ENCODE measurements around the gene HVCN1. TPM values are rescaled to one million over a fixed set of nuclear protein-coding genes. Genes with fewer than 3 reads are reported as not detected.

The HVCN1 gene
- total RNA-seq, 4 donors from 2014 or later, result 4.5 to 13.8 (median 9.6) TPM

DNA sequence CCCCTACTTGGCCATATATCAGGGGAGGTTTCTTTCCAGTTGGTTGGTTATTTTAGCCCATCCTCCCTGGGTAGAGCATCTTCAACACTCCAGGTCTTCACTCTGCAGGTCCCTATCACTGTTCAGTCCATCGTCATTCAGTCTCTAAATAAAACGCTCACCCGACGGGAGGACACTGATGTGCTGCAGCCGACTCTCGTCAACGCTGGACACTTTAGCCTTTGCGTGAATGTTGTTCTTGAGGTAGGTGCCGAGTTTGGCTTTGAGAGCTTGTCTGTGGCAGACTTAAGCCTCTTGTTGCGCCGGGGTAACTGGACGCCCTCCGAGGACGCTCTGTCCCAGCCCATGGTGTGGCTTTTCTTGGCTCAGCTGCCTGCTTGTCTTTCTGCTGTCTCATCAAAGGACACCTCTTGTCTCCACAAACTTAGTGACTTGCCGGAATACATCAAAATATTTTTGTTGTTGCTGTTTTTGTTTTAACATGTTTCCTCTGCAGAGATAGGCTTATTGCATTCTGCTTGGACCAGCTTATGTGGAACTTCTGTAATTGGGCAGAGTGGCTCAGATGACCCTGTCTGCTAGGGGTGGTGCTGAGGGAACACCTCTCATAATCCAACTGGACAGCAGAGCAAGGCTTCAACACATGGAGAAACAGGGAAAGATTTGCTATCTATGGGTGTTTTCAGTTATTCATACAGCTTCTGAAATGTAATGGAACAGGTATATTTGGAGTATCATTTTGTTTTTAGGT is 48.5 kb downstream of the HVCN1 start:
- Histone ChIP-seq H3K9me3 (no peaks in the 10 kb centered on the region), H3K36me3 (peaks cover 0 to 23% (median 0%) of the 10 kb centered on the region in 3 donors), H3K27me3 (no peaks in the 10 kb centered on the region), H3K27ac (peak overlapping the region in 3 of 4 donors; percentile 1 to 78 (median 34)), H3K4me1 (peaks cover 0 to 39% (median 22%) of the 10 kb centered on the region in 4 donors), H3K4me3 (no peak overlapping the region)
- 84 to 90% methylated on average over 15 of the region's 15 CpGs for WGBS, 2 donors
- TF ChIP-seq POLR2A (IDR thresholded peaks at IDR 0.05), result no peak
- TF ChIP-seq, protein P1, sequence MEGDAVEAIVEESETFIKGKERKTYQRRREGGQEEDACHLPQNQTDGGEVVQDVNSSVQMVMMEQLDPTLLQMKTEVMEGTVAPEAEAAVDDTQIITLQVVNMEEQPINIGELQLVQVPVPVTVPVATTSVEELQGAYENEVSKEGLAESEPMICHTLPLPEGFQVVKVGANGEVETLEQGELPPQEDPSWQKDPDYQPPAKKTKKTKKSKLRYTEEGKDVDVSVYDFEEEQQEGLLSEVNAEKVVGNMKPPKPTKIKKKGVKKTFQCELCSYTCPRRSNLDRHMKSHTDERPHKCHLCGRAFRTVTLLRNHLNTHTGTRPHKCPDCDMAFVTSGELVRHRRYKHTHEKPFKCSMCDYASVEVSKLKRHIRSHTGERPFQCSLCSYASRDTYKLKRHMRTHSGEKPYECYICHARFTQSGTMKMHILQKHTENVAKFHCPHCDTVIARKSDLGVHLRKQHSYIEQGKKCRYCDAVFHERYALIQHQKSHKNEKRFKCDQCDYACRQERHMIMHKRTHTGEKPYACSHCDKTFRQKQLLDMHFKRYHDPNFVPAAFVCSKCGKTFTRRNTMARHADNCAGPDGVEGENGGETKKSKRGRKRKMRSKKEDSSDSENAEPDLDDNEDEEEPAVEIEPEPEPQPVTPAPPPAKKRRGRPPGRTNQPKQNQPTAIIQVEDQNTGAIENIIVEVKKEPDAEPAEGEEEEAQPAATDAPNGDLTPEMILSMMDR (IDR thresholded peaks at IDR 0.05), result no peak
- no peak for TF ChIP-seq EP300 (IDR thresholded peaks at IDR 0.05)
- no peak for DNase-seq (ENCODE audit: low spot score in 2 of 2)

DNA sequence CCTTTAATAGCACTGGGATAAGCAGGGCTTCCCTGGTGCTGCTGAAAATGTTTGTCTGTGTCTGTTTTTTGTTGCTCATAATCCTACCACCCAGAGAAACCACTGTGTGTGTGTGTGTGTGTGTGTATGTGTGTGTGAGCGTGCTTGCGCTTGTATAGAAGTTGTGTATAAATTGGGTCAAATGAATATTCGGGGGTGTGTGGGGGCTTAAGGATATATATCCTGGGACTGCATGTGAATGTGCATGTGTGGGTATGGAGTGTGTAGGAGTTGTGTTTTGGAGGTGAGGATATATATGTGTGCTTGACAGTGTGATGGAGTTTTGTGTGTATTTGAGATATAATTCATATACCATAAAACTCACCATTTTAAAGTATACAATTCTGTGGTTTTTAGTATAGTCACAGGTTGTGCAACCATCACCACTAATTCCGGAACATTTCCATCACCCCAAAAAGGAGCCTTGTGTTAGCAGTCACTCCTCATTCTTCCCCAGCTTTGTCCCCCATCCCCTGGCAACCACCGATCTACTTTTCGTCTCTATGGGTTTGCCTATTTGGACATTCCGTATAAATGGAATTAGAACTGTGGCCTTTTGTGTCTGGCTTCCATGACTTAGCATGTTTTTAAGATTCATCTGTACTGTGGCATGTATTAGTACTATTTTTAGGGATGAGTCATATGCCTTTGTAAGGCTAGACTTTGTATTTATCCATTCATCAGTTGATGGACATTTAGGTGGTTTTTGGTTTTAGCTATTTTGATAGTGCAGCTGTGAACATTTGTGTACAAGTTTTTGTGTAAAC is 49.4 kb downstream of the HVCN1 start:
- 59 to 62% methylated on average over 7 of the region's 7 CpGs for WGBS, 2 donors
- no peaks in the 10 kb centered on the region for H3K27me3 ChIP-seq
- no peak for DNase-seq (ENCODE audit: low spot score in 2 of 2)
- H3K9me3 ChIP-seq, result no peaks in the 10 kb centered on the region
- H3K36me3 ChIP-seq, result peaks cover 0 to 22% (median 0%) of the 10 kb centered on the region in 3 donors
- H3K4me1 ChIP-seq, result peaks cover 0 to 39% (median 22%) of the 10 kb centered on the region in 4 donors
- peak overlapping the region in 3 of 4 donors; percentile 1 to 78 (median 16) for H3K27ac ChIP-seq
- TF ChIP-seq POLR2A (IDR thresholded peaks at IDR 0.05) (no peak), EP300 (IDR thresholded peaks at IDR 0.05) (peak in 1 of 2 donors; percentile 21)
- no peak overlapping the region for H3K4me3 ChIP-seq

DNA sequence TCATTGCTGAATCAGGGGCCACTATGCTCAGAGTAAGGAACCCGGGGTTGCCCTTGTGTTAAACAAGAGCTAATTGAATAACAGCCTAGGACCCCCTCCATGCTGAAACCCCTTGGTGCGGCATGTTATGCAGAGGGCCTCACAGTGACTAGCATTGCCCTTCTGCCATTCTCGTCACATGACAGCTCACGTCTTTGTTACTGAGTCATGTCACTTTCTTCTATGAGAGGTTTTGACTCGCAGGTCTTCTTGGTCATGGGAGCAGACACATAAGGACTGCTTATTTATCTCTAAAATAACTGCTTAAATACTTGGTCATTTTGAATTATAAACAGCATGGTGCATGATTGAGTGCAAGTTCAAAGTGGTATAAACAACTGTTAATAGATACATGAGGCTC is 50.1 kb downstream of the HVCN1 start:
- 81 to 83% methylated on average over 5 of the region's 5 CpGs for WGBS, 2 donors
- TF ChIP-seq POLR2A (IDR thresholded peaks at IDR 0.05) (no peak), EP300 (IDR thresholded peaks at IDR 0.05) (no peak)
- TF ChIP-seq, protein P1 (IDR thresholded peaks at IDR 0.05), result no peak

DNA sequence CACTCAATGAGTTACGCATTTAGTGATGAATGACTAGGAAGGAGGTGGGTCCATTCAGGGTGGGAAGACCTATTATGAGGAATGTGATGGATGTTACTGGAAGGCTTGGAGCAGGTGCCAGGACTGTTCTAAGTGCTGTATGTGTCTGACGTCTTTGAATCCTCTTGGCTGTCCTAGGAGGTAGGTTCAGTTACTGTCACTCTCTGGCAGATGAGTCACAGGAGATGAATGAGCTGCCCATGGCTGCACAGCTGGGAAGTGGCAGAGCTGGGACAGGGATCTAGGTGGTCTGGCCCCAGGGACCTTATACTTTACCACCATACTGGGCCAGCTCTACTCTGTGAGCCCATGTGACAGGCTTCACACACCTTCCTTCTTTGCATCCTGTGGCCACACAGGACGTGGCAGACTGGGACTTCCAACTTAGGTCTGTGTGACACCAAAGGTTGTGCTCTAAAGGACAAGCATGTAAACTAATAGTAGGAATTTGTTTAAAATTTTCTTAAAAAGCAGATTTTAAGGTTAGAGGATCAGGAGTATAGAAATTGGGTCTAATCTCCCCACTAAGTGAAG is 51.0 kb downstream of the HVCN1 start:
- H3K9me3 ChIP-seq, result no peaks in the 10 kb centered on the region
- peaks cover 0 to 33% (median 0%) of the 10 kb centered on the region in 3 donors for H3K36me3 ChIP-seq
- H3K4me3 ChIP-seq, result no peak overlapping the region
- no peak for DNase-seq (ENCODE audit: low spot score in 2 of 2)
- no peak overlapping the region for H3K27ac ChIP-seq
- WGBS, 2 donors, result 71 to 94% methylated on average over 3 of the region's 3 CpGs
- no peak for TF ChIP-seq EP300 (IDR thresholded peaks at IDR 0.05)
- TF ChIP-seq, protein P1 (IDR thresholded peaks at IDR 0.05), result no peak
- TF ChIP-seq POLR2A (IDR thresholded peaks at IDR 0.05), result no peak
- peaks cover 0 to 39% (median 22%) of the 10 kb centered on the region in 4 donors for H3K4me1 ChIP-seq
- no peaks in the 10 kb centered on the region for H3K27me3 ChIP-seq

More for the DNA sequence above, 50.1 kb downstream of the HVCN1 start:
- peaks cover 0 to 39% (median 22%) of the 10 kb centered on the region in 4 donors for H3K4me1 ChIP-seq
- peak overlapping the region in 2 of 4 donors; percentile 16 to 78 for H3K27ac ChIP-seq
- DNase-seq (ENCODE audit: low spot score in 2 of 2), result no peak
- H3K36me3 ChIP-seq, result peaks cover 0 to 25% (median 0%) of the 10 kb centered on the region in 3 donors
- no peak overlapping the region for H3K4me3 ChIP-seq
- no peaks in the 10 kb centered on the region for H3K27me3 ChIP-seq
- no peaks in the 10 kb centered on the region for H3K9me3 ChIP-seq

DNA sequence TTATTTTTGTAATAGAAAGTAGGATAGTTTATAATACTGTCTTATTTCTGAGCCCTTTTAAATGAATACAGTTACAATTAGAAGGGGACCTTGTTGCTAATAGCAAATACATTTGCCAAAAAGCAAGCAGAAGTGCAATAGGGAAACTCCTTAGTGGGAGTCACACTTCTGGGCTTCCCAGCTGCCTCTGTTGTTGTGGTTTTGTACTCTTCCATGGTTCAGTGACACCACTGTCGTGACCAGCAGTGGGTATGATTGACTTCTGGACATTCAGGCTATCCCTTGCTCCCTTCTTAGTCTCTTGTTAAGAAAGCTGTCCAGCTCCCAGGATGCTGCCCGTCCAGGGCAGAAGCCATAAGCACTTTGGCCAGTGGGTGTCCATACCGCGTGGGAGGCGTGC is 52.4 kb downstream of the HVCN1 start:
- H3K36me3 ChIP-seq, result peaks cover 0 to 42% (median 0%) of the 10 kb centered on the region in 3 donors
- no peak for DNase-seq (ENCODE audit: low spot score in 2 of 2)
- H3K4me3 ChIP-seq, result no peak overlapping the region
- H3K27ac ChIP-seq, result no peak overlapping the region
- TF ChIP-seq EP300 (IDR thresholded peaks at IDR 0.05) (no peak), POLR2A (IDR thresholded peaks at IDR 0.05) (no peak)
- TF ChIP-seq, protein P1 (IDR thresholded peaks at IDR 0.05), result no peak
- H3K27me3 ChIP-seq, result no peaks in the 10 kb centered on the region
- no peaks in the 10 kb centered on the region for H3K9me3 ChIP-seq
- WGBS, 2 donors, result 94 to 95% methylated on average over 5 of the region's 5 CpGs
- peaks cover 0 to 30% (median 18%) of the 10 kb centered on the region in 4 donors for H3K4me1 ChIP-seq
